Stimulated activated naive CD8-positive, alpha-beta T cell treated with anti-CD3 and anti-CD28 coated beads, Interleukin-15, Interleukin-2, amounts not matched to agents 100 ng/mL and 50 ng/mL, for 24 hours (primary cell): ENCODE measurements around the gene SLA2.
"Not testable (repeated sequence)": the region's sequence is repeated elsewhere in the genome, so short reads cannot be mapped to it uniquely, and the experiment has no call there.

Source experiments
- H3K27ac Mint-ChIP-seq: one replicate; pipeline ENCODE4 v1.8.0; 2021; ENCODE audit warnings: mild to moderate bottlenecking, mixed read lengths
- H3K27me3 Mint-ChIP-seq: one replicate; pipeline ENCODE4 v1.8.0; 2021; ENCODE audit warnings: mixed read lengths
- H3K36me3 Mint-ChIP-seq: one replicate; pipeline ENCODE4 v1.8.0; 2021; ENCODE audit warnings: low read depth, mixed read lengths
- H3K4me1 Mint-ChIP-seq: one replicate; pipeline ENCODE4 v1.8.0; 2021; ENCODE audit warnings: low read depth, mixed read lengths
- H3K4me3 Mint-ChIP-seq: one replicate; pipeline ENCODE4 v1.8.0; 2021; ENCODE audit warnings: mild to moderate bottlenecking, mixed read lengths
- H3K9me3 Mint-ChIP-seq: one replicate; pipeline ENCODE4 v1.8.0; 2021; ENCODE audit warnings: mixed read lengths

Gene SLA2

DNA sequence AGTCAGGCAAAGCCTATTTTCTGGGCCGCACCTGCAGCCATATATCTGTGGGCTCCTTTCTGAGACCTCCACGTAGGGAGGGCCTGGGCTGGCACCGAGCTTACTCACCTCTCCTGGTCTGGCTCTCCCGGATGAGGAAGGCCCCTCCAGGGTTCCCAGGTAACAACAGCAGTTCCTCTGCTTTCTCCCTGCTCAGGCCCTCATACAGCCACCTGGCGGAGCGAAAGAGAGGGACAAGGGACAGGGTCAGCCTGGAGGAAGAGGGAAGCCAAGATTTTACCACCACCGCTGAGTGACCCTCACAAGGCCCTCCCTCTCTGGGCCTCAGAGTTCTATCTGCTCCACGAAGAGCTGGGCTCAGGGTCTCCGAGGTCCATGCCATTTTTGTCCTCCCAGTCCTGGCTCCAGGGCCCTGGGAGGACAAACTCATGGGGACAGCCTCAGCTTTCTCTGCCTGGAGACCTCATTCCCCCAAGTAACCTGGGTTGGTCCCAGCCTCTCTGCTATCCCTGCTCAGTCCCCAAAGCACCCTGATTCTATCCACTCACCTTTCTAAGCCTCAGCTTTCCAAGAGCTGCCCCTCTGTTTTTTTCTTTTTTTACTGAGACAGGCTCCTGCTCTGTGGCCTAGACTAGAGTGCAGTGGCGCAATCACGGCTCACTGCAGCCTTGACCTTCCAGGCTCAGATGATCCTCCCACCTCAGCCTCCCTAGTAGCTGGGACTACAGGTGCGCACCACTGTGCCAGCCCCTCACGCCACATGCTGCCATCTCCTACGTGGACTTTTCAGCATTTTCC is 13.3 kb downstream of the SLA2 start:
- Mint-ChIP-seq H3K27ac (peak overlapping the region; percentile 4), H3K27me3 (no peaks in the 10 kb centered on the region), H3K9me3 (no peaks in the 10 kb centered on the region), H3K36me3 (peaks cover 54% of the 10 kb centered on the region), H3K4me3 (no peak overlapping the region), H3K4me1 (peaks cover 37% of the 10 kb centered on the region)

GRCh38 chr20:36632147-36632486 is 13.9 kb downstream of the SLA2 start:
- Mint-ChIP-seq H3K36me3 (peaks cover 58% of the 10 kb centered on the region), H3K4me1 (peaks cover 41% of the 10 kb centered on the region), H3K27ac (no peak overlapping the region), H3K9me3 (no peaks in the 10 kb centered on the region), H3K4me3 (no peak overlapping the region), H3K27me3 (no peaks in the 10 kb centered on the region)

DNA sequence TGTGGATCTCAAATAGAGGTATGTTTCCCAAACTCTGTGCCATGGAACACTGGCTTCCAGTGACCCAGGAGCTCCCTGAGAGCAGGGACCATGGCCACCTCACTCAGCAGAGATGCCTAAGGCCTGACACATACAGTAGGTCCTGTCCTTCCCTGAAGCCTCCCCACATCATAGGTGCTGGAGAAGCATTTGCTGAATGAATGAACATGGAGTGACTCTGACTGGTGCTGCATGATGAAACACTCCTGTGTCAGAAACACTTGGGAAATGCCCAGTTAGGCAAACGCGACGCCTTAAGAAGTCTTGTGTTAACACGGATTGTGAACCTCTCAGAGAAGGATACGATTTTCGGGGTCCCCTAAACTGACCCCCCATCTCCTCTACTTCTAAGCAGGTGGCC is 14.3 kb downstream of the SLA2 start:
- H3K4me3 Mint-ChIP-seq, result no peak overlapping the region
- H3K4me1 Mint-ChIP-seq, result peaks cover 44% of the 10 kb centered on the region
- H3K27me3 Mint-ChIP-seq, result no peaks in the 10 kb centered on the region
- H3K36me3 Mint-ChIP-seq, result peaks cover 59% of the 10 kb centered on the region
- no peak overlapping the region for H3K27ac Mint-ChIP-seq
- H3K9me3 Mint-ChIP-seq, result no peaks in the 10 kb centered on the region

- Mint-ChIP-seq H3K27me3 (no peaks in the 10 kb centered on the region), H3K36me3 (peaks cover 53% of the 10 kb centered on the region), H3K9me3 (no peaks in the 10 kb centered on the region), H3K27ac (peak overlapping the region; percentile 95), H3K4me1 (peaks cover 44% of the 10 kb centered on the region), H3K4me3 (peak overlapping the region; percentile 66)
Measured at GRCh38 chr20:36629719-36630681, 16.0 kb downstream of the SLA2 start.

GRCh38 chr20:36628076-36628475 is 17.9 kb downstream of the SLA2 start:
- Mint-ChIP-seq H3K4me3 (no peak overlapping the region), H3K4me1 (peaks cover 53% of the 10 kb centered on the region), H3K27me3 (no peaks in the 10 kb centered on the region), H3K9me3 (no peaks in the 10 kb centered on the region), H3K27ac (no peak overlapping the region), H3K36me3 (peaks cover 63% of the 10 kb centered on the region)

- Mint-ChIP-seq H3K4me1 (peaks cover 40% of the 10 kb centered on the region), H3K36me3 (peaks cover 57% of the 10 kb centered on the region), H3K4me3 (no peak overlapping the region), H3K9me3 (no peaks in the 10 kb centered on the region), H3K27me3 (no peaks in the 10 kb centered on the region), H3K27ac (no peak overlapping the region)
Measured at GRCh38 chr20:36624944-36625324, 21.1 kb downstream of the SLA2 start.

DNA sequence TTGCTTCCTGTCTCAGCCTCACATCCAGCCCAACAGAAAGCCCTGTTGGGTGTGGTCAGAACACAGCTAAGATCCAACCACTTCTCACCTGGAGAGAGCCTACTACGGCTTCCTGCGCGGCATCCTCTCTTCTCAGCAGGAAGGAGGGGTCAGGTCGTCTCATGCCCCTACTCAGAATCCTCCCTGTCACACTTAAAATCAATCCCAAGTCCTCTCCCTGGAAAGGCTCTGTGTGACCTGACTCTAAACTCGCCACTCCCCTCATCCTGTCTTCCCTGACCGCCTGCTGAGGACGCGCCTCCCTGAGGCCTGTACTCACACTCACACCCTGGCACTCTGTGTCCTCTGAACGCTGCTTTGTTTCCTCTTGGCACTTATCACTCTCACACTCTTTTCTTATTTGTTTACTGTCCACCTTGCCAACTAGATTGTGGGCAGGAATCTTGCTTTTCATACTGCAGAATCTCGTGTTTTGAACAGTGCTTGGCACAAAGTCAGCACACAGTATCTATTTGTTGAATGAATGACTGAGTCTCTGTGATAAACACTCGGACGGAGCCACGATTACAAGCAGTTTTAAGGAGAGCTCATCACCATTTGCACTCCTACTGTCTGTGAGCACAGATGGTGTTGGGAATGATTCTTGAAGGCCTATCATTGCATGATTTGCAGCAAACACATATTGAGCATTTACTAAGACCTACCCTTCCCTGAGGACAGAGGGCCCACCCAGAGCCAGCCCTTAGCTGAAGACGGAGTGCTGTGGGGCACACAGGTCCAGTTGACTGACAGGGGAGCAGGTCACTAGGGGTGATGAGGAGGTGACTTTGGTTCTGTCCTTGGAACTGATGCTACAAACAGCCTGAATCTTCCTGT is 21.7 kb downstream of the SLA2 start:
- Mint-ChIP-seq H3K4me1 (peaks cover 34% of the 10 kb centered on the region), H3K4me3 (no peak overlapping the region), H3K27ac (peak overlapping the region; percentile 51), H3K9me3 (no peaks in the 10 kb centered on the region), H3K27me3 (no peaks in the 10 kb centered on the region), H3K36me3 (peaks cover 52% of the 10 kb centered on the region)

- Mint-ChIP-seq H3K4me1 (peaks cover 27% of the 10 kb centered on the region), H3K36me3 (peaks cover 48% of the 10 kb centered on the region), H3K4me3 (no peak overlapping the region), H3K9me3 (no peaks in the 10 kb centered on the region), H3K27me3 (no peaks in the 10 kb centered on the region), H3K27ac (no peak overlapping the region)
Measured at GRCh38 chr20:36623444-36623843, 22.6 kb downstream of the SLA2 start.

DNA sequence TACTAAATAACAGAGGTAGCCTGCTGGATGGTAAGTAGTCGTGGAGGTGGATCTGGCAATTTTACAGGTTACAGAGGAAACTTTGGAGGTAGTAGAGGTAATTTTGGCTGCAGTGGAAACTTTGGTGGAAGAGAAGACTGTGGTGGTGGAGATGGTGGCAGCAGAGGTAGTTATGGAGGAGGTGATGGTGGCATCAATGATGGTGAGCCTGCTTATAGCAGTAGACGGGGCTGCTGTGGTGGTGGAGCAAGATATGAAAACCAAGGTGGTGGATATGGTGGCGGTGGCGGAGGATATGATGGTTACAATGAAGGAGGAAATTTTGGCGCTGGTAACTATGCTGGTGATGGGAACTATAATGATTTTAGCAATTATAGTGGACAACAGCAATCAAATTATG is 25.1 kb downstream of the SLA2 start:
- peaks cover 13% of the 10 kb centered on the region for H3K4me1 Mint-ChIP-seq
- H3K4me3 Mint-ChIP-seq, result no peak overlapping the region
- peak overlapping the region; percentile 22 for H3K27ac Mint-ChIP-seq
- H3K36me3 Mint-ChIP-seq, result peaks cover 35% of the 10 kb centered on the region
- no peaks in the 10 kb centered on the region for H3K9me3 Mint-ChIP-seq
- no peaks in the 10 kb centered on the region for H3K27me3 Mint-ChIP-seq

DNA sequence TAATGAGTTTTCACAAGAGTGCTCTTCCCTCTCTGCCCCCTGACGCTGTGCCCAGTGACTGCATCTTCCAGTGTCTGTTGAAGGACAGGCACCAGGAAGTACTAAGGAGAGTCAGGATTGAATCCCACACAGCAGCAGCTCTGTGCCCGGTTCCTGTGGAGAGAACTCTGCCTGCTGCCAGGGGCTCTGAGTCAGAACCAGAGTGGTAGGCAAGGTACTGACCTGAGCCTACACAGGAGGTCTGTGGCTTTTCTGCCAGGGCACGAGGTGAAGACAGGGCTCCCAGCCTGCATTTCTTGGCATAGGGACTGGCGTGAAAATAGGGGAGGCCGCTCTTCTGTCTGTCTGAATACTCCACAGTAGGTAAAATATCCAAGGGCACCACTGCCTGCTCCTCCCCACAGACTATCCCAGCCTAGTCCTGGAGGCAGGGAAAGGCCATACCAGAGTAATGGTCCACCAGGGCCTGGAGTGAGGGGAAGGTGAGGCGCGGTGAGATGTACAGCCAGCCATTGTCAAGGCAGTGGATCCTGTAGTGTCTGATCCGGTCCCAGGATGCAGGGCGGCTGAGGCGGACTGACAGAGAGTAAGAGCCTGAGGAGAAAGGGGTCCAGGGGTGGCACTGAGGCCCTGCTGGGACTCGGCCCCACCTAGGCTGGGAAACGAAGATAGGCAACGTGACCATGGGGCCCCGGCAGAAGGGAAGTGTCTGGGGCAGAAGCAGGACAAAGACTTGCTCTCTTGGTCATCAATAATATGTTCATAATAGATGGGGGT is 31.0 kb downstream of the SLA2 start:
- Mint-ChIP-seq H3K27ac (no peak overlapping the region), H3K9me3 (no peaks in the 10 kb centered on the region), H3K36me3 (peaks cover 49% of the 10 kb centered on the region), H3K4me3 (no peak overlapping the region), H3K4me1 (peaks cover 12% of the 10 kb centered on the region), H3K27me3 (no peaks in the 10 kb centered on the region)

- Mint-ChIP-seq H3K36me3 (peaks cover 56% of the 10 kb centered on the region), H3K27me3 (no peaks in the 10 kb centered on the region), H3K4me3 (no peak overlapping the region), H3K4me1 (peaks cover 12% of the 10 kb centered on the region), H3K9me3 (no peaks in the 10 kb centered on the region), H3K27ac (peak overlapping the region; percentile 16)
Measured at GRCh38 chr20:36613974-36614373, 32.0 kb downstream of the SLA2 start.

DNA sequence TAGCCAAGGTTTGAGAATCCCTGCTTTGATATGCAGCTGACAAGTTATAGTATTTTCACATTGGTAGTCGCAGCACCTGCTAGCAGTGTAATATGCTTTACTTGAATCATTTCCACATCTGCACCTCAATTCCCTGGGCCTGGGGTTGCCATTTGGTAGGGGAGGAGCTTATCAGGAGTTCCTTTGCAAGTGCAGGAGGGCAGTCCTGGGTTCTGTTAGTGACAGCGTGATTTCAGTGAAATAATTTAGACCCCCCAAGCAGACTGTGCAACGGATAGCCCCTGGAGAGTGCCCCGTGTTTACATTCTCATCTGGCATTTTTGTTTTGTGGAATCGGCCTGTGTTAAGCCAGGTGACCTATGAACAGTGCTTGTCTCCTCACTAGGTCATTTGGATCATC is 34.4 kb downstream of the SLA2 start:
- Mint-ChIP-seq H3K36me3 (peaks cover 69% of the 10 kb centered on the region), H3K27me3 (no peaks in the 10 kb centered on the region), H3K27ac (peak overlapping the region; percentile 63), H3K4me3 (no peak overlapping the region), H3K9me3 (no peaks in the 10 kb centered on the region), H3K4me1 (peaks cover 29% of the 10 kb centered on the region)

GRCh38 chr20:36608388-36608728 is 37.6 kb downstream of the SLA2 start:
- H3K4me1 Mint-ChIP-seq, result peaks cover 45% of the 10 kb centered on the region
- peak overlapping the region; percentile 93 for H3K27ac Mint-ChIP-seq
- not testable (repeated sequence) for H3K9me3 Mint-ChIP-seq, H3K27me3 Mint-ChIP-seq, H3K4me3 Mint-ChIP-seq
- peaks cover 51% of the 10 kb centered on the region for H3K36me3 Mint-ChIP-seq
